ENCODE results near the gene PSMA7.

The PSMA7 gene

DNA sequence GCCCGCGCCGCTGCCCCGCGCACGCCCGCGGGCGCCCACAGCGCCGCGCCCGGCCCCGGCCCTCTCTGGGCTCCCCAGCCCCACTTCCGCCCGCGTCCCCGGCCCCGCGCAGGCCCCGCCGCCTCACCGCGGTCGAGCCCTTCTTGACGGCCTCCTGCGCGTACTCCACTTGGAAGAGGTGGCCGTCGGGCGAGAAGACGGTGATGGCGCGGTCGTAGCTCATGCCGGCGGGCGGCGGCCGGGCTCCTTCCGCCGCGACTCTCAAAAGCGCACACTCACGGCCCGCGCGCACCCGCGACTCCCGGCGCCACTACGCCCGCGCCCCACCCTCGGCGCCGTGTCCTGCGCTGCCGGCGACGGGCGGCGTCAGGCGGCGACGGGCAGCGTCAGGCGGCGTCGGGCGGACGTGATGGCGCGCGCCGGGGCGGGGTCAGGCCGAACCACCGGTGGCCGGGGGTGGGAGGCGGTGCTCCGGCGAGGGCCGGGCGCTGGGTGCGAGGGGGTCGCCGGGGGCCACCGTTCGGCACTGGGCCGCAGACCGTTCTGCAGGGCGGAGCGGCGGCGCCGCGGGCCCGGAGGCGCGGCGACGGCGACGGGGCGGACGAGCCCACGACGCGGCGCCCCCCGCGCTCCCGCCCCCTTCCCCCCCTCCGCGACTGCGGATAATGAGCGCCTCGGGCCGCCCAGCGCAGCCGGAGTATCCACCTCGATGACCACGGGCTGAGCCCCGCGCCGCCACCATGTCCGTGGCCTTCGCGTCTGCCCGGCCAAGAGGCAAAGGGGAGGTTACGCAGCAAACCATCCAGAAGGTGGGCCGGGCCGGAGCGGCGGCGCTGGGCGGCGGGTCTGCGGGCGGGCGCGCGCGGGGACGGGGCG lies at the start of gene PSMA7, which contains the start of gene SS18L1:
Gene PSMA7, minus strand, starts transcription at position 314 of the 876 bp plus-strand sequence. Its CDS starts 91 bp downstream, at position 223.
Gene SS18L1, plus strand, starts transcription at position 689 of the 876 bp plus-strand sequence. Its CDS starts 52 bp downstream, at position 741.
- peak; percentile 65 to 84 (median 67) for DNase-seq (ENCODE audit: low read depth in 2 of 3, low spot score in 1 of 3)

- no peak for DNase-seq (ENCODE audit: low read depth in 2 of 3, low spot score in 1 of 3)
Measured at GRCh38 chr20:62192635-62193034, 49.4 kb upstream of the PSMA7 start.

GRCh38 chr20:62191781-62192559 lies 48.8 kb upstream of the PSMA7 start:
- no peak for DNase-seq (ENCODE audit: low read depth in 2 of 3, low spot score in 1 of 3)

GRCh38 chr20:62190639-62191411 lies 47.6 kb upstream of the PSMA7 start:
- DNase-seq (ENCODE audit: low read depth in 2 of 3, low spot score in 1 of 3): no peak

DNA sequence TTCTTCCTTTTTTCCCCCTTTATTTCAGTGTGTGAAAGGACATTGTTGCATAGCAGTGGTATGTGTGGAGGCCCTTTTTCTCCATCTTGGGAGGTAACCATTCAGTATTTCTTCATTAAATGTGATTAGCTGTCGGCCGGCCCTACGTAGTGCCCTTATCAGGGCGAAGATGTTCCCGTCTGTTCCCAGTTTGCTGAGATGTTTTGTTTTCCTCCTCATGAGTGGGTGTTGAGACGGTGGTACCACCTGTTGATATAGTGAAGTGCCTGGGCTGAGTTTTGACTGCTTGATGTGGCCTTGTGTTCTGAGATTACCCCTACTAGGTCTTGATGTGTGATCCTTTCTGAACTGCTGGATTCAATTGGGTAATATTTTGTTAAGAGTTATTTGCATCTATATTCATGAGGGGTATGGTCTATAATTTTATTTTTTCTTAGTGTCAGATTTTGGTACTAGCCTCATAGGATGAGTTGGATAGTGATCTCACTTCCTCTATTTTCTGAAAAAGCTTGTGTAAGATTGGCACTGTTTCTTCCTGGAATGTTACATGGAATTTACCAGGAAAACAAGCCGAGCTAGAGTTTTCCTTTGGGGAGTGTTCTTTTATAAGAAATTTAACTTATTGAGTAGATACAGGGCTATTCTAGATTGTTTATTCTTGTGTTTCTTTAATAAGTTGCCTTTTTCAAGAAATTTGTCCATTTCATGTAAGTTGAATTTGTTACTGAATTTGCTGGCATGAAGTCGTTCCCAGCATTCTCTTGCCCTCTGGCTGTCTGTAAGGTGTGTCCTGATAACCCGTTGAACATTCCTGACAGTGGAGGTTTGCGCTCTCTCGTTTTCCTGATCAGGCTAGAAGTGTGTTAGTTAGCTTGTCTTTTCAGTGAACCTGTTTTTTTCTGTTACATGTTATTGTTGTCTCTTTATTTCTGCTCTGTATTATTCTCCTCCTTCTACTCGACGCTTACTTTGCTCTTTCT lies 44.0 kb upstream of the PSMA7 start:
- no peak for DNase-seq (ENCODE audit: low read depth in 2 of 3, low spot score in 1 of 3)

DNA sequence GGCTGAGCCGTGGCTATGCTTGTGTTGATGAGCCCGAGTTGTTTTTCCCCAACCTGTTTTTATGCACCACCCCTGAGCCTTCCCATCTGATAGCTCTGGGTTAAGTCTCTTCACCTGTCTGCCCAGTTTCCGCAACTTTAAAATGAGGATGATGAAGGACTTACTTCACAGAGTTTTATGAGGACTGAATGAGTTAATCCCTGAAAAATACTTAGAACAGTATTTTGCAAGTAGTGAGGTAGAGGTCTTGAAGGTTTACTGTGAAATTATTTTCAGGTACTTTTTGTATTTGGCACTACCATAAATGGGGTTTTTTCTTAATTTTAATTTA lies 42.9 kb upstream of the PSMA7 start:
- DNase-seq (ENCODE audit: low read depth in 2 of 3, low spot score in 1 of 3): no peak

- no peak for DNase-seq (ENCODE audit: low read depth in 2 of 3, low spot score in 1 of 3)
Measured at GRCh38 chr20:62183426-62184142, 40.4 kb upstream of the PSMA7 start.

DNA sequence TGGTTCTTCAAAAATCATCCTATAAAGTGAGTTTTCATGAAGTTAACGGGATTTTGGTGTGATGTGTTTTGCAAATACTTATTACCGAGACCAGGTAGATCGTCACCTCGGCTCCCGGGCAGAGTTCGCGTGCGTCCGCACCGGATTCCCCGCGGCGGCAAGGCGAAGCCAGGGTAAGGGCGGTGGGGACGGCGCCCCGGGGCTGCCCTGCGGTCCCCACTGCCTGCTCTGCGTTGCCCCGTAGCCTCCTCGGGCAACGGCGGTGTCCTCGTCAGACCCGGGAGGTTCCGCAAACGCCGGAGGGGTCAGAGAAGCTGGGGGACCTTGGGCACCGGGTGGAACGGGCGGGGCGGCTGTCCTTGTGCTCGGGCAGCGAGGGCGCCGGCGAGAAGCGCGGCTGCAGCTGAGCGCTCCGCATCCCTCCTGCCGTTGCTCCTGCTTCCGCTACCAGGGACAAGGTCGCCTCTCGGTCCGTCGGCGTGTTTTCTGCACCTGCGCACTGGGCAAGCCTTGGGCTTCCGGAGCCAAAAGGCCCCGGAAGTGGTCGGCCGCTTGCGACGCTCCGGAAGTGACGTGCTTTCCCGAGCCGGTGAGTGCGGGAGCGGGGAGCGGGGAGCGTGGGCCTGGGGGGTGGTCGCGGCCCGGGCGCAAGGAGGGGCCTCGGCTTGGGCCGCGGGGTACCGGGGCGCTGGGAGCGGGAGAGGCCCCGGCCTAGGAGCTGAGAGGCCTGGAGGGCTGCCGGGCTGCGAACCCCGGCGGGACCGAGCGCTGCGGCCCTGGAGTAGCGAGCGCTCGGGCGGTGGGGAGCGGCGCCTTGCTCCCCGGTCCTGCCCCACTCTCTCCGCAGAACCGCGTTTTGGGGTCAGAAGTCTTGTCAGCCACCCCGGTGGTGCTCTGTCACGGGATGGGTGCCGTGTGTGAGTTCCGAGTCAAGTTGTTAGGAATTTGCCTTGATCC lies 39.6 kb upstream of the PSMA7 start, which contains the start of gene MTG2:
Gene MTG2, plus strand, starts transcription at position 560 of the 957 bp plus-strand sequence. CDS start 10,393 bp downstream, outside the sequence.
- DNase-seq (ENCODE audit: low read depth in 2 of 3, low spot score in 1 of 3): peak; percentile 83 to 92 (median 92)

DNA sequence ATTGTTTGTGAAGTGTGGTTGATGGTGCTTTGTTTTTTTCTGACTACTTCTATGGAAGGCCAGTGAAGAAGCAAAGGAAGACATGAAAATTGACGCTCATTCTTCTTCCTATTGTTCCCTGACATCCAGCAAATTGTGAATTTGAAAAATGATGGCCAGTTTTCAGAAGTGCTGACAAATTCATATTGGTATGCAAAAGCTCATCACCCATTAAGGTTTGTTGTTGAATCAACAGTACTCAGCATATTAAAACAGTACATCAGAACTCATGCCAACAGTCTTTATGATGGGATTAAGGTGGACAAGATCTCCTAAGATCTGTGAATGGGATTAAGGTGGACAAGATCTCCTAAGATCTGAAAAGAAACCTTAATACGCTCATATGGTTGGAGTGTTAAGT lies 38.6 kb upstream of the PSMA7 start:
- DNase-seq (ENCODE audit: low read depth in 2 of 3, low spot score in 1 of 3): no peak

DNA sequence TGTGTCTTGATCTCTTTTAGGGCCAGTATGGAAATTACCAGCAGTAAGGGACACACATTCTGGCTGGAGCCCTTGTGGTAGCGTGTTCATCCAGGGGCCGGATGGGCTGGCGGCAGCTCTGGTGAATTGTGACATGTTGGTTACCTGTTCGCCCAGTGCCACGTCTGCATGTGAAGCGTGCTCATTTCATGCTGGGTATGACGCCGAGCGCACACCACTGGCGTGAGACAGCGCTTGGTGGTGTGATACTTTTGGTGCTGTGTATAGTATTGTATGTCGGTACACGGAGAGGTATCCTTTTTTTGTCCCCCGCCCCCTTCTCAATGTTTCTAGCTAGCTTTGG lies 35.9 kb upstream of the PSMA7 start:
- DNase-seq (ENCODE audit: low read depth in 2 of 3, low spot score in 1 of 3): no peak

DNA sequence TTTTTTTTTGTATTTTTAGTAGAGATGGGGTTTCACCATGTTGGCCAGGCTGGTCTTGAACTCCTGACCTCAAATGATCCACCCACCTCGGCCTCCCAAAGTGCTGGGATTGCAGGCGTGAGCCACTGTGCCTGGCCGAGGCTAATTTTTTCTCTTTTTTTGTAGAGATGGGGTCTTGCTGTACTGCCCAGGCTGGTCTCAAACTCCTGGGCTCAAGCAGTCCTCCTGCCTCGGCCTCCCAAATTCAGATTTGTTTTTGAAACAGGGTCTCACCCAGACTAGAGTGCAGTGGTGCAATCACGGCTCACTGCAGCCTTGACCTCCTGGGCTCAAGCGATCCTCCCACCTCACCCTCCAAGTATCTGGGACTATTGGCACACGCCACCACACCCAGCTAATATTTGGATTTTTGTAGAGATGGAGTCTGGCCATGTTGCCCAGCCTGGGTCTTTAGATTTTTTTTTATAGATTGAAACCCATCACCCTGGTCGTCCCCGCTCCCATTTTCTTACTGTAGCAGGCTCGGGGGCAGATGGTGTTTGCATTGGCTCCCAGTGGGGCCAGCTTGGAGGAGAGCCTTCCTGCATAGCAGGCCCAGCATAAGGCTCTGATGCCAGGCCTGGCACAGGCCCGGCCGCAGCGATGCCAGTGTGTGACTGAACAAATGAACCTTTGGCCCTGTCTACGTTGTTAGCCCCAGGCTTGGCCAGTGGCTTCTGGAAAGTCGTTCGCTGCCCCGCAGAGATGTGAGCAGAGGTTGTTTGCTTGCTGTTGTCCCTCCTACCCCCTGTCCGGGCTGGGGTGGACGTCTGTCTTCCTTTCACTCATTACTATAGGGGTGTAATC lies 35.3 kb upstream of the PSMA7 start:
- no peak for DNase-seq (ENCODE audit: low read depth in 2 of 3, low spot score in 1 of 3)

DNA sequence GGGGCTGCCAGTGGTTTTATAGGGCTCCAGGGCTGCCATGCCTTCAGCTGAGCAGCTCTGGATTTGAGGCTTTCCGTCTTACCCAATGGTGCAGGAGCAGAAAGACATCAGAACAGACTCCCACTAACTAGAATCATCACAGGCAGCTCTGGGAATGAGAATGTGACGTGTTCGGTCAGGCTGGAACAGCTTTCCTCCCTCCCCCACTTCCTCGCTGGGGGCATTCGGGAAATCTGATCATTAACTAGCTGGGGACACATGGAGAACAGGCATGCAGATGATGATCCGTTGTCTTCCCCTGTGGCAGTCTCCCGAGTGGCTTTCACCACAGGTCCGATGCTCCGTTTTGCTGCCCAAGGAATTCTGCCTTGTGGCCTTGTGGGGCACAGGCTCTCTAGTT lies 34.1 kb upstream of the PSMA7 start:
- no peak for DNase-seq (ENCODE audit: low read depth in 2 of 3, low spot score in 1 of 3)

GRCh38 chr20:62176866-62177265 lies 33.7 kb upstream of the PSMA7 start:
- DNase-seq (ENCODE audit: low read depth in 2 of 3, low spot score in 1 of 3): no peak

DNA sequence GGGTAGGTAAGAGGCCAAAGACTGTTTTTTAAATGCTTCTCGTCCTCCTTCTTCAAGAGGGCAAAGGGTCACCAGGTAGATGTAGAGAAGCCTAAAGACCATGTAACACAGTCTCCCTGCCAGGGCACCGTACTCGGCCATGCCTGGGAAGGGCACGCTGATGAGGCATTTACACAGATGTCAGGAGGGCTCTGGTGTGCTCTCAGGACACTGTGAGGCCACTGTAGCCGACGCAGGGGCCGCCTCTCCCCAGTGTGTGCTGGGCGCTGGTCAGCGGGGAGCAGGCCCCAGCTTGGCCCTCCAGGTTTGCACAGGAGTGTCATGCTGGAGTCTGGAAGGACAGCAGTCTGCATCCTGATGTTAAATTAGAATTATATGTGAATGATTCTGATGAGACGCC lies 32.5 kb upstream of the PSMA7 start:
- DNase-seq (ENCODE audit: low read depth in 2 of 3, low spot score in 1 of 3): no peak

- DNase-seq (ENCODE audit: low read depth in 2 of 3, low spot score in 1 of 3): no peak
Measured at GRCh38 chr20:62174870-62175624, 31.9 kb upstream of the PSMA7 start.

GRCh38 chr20:62174021-62174804 lies 31.0 kb upstream of the PSMA7 start:
- no peak for DNase-seq (ENCODE audit: low read depth in 2 of 3, low spot score in 1 of 3)

Data from stimulated activated CD4-positive, alpha-beta T cell treated with anti-CD3 and anti-CD28 coated beads, Interleukin-12 subunit alpha, Interleukin-12 subunit beta, amount 100 ng/mL, for 48 hours (primary cell).